ENCODE data around the gene PYROXD2.
"Not testable (repeated sequence)": the region's sequence is repeated elsewhere in the genome, so short reads cannot be mapped to it uniquely, and the experiment has no call there.

PYROXD2 gene

DNA sequence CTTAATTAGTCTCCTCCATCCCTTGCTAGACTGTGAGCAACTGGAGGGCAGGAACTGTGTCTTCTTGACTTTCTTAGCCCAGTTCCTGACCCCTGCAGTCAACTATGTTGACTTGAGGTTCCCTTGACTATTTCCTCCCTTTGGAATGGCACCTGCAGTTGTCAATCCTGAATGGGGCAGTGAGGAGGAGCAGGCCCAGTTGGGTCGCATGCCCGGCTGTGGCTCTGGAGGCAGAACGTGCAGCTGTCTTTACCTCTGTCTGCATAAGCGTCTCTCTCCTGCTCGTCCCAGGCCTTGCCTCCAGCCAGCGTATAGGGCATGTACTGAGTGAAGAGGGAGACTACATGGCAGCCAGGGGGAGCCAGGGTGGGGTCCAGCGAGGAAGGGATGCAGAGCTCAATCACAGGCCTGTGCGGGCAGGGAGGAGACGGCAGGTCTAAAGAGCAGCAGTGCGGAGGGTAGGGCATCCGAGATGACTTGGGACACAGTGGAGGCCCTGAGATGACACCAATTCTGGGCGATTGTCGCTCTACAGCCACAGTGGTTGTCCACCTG is 26.8 kb downstream of the PYROXD2 start:
- no peak for DNase-seq

DNA sequence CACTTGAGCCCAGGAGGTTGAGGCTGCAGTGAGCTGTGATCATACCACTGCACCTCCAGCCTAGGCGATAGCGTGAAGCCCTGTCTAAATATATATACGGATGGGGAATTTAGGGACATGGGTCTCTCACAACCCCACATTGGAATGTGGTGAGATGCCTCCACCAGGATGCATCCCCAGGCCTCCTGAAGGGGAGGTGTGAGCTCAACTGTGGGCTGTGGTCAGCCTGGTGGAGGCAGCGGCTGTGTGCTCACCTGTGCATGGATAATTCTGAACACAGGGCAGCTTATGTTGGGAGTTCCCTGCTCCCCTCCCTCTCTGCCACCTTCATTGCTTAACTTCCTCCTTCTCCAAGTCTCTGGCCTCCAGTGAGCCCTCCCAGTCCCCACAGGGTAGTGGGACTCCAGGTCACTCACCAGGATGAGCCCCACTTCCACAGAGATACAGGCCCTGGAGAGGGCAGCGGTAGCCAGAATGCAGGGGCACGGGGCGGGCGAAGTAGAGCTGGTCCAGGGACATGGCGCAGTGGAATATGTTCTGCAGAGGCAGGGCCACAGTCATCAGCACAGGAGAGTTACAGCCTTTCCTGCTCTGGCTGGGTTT is 30.4 kb downstream of the PYROXD2 start:
- DNase-seq = no peak

DNA sequence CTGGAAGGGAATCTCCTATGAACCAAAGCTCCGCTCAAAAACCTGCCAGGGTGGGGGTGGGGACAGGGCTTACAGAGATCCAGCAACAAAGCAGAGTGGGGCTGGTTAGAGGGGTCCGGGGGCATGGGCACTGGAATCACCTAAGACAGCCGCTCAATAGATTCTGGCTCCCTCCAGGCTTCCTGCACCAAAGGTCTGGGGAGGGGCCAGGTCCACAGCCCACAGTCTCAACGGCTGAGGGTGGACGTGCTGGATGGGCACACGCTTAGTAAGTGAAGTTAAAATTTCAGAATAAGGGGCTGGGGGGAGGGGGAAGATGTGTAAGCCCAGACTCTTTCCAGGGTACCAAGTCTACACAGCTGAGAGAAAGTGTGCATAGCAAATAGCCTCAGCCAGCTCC is 31.1 kb downstream of the PYROXD2 start:
- no peak for DNase-seq

DNA sequence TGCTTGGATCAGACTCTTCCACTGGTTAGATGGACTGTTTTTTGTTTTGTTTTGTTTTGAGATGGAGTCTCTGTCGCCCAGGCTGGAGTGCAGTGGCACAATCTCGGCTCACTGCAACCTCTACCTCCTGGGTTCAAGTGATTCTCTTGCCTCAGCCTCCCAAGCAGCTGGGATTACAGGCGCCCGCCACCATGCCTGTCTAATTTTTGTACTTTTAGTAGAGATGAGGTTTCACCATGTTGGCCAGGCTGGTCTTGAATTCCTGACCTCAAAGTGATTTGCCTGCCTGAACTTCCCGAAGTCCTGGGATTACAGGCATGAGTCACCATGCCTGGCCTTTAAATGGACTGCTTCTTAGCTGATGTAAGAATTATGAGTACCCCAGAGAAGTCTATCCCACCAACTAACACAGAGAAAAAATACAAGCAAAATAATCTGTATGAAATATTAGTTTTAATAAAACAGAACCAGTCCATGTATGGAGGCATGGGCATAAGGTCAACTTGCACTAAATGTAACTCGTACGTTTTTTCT is 31.8 kb downstream of the PYROXD2 start:
- DNase-seq = not testable (repeated sequence)

- DNase-seq = no peak
Observed at GRCh38 chr10:98382691-98383101, 32.3 kb downstream of the PYROXD2 start.

GRCh38 chr10:98380493-98381339 is 34.3 kb downstream of the PYROXD2 start:
- no peak for DNase-seq

DNA sequence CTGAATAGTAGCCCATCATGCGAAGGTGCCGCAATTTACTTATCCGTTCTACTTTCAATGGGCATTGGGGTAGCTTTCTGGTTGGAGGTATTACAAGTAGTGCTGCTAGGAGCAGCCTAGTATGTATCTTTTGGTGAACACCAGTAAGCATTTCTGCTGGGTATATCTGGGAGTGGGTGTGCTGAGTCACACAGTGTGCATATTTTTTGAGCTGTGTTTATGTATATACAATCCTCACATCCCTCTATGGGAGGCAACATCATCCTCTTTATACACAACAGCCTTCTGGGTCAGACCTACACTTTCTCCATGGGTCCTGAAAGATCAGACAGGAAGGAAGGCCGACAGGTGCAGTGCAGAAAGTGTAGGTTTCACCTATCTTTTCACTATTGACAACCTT is 36.3 kb downstream of the PYROXD2 start:
- DNase-seq = no peak

DNA sequence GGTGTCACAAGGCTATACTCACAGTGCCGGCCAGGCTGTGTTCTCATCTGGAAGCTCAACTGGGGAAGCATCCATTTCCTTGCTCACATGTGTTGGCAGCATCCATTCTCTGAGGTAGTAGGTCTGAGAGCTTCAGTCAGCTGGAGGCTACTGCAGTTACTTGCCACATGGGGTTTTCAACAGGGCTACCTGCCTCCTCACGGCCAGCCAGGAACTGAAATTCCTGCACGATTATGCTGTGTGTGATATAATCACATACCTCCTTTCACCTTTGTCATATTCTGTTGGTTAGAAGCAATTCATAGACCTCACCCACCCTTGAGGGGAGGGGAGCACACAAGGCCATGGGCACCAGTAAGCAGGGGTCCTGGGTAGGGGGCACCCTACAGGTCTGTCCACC is 37.4 kb downstream of the PYROXD2 start:
- no peak for DNase-seq

GRCh38 chr10:98377001-98377400 is 38.0 kb downstream of the PYROXD2 start:
- DNase-seq = no peak

GRCh38 chr10:98376485-98376884 is 38.5 kb downstream of the PYROXD2 start:
- no peak for DNase-seq

DNA sequence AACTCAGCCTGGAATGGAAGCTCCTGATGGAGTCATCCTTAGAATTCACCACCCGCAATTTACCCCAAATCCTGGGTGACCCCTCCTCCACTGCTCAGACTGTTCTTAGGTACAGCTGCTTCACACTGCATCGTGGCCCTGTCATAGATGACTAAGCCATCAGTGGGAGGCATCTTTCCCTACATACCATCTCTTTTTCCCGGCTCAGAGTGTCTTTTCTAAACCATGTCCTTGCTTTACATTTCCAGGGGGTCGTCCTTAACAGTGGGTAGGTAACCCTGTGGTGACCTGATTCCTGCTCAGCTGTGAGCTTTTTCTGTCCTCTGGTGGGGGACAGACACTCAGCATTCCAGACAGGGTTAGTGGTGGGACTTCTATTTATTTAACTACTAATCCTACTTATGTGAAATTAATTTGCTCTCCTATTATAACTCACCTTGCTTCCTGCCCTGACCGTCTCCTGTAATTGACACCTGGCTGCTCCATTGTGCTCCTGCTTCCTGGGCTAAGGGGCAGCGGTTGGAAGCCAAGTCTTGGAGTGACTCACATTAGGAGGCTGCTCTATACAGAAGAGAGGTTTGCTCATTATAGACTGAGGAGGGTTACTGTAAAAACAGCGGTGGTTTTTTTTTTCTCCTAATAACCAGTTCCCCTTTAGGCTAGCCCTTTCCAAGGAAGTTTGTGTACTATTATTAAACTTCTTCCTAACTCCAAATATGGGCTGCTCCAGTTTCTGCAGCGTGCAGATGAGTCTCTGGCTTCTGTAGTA is 40.6 kb downstream of the PYROXD2 start:
- no peak for DNase-seq

DNA sequence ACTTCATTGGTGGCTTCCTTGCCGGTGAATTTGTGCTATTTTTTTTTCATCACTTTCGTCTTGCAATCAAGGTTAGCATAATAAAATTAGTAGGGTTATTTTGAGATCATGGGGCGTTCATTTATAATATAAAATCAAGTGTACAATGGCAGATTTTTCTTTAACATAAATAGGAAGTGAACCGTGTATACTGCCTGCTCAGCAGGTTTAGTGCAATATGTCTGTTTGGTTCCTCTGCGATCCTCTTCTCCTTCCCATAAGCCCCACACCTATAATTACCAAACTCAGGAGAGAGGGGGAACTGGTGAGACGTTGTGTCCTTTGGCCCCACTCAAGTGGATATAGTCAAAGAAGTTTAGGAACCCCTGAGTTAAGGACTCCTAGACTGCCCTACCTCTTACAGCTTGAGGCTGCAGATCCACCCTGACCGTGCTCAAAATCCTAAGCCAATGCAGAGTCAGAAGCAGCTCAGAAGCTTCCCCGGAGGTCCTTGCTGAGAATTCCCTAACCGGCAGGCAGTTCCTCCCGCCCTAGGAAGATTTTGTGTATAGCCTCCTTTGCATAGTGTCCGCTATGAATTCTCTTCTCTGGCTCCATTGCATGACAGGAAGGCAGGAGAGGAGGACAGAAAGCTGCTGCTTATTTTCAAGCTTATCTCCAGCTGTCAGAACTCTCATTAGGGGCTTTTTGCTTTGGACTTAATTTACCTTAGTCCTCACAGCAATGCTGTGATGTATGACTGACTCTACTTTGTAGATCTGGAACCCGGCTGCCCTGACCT is 41.5 kb downstream of the PYROXD2 start:
- DNase-seq = no peak

DNA sequence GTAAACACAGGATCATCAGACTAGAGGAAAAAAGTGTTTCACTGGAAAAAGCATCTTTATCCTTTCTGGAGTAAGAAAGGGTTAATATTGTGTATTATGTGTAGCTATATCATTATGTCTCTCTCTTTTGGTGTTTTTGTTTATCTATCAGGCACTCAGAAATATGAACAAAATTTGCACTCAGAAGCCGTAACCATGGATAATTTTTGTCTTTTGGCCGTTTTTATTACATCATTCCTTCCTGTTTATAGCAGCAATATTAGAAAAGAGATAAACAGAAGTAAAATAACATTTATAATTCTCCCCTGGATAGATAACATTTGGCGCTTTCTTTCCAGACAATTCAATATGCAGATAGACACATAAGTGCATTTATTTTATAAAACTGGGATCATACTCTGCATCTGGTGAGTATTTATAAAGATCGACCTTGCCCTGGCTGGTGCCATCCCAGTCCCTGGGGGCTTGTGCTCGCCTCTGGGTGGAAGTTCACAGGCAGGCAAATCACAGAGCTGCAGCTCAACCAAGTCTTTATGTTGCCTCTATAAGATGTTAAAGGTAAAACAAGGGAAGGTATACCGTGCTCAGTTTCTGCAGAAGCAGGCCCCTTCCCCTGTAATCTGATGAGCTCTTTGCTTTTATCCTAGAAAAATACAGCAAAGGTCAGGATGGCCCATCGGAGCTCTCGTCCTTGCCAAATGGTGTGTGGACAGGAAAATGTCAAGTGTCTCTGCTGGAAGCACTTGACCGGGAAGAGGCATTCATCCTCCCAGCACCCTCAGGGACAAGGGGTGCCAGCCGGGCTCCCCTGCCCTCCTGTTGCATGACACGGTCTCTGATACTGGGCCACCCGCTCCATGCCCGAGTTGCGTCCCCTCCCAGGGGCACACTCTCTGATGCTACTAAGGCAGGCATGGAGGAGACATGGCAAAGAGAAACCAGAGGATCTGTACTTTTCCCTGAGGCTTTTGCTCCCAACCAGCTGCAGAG is 43.9 kb downstream of the PYROXD2 start:
- no peak for DNase-seq

GRCh38 chr10:98369801-98370200 is 45.2 kb downstream of the PYROXD2 start:
- DNase-seq = no peak

DNA sequence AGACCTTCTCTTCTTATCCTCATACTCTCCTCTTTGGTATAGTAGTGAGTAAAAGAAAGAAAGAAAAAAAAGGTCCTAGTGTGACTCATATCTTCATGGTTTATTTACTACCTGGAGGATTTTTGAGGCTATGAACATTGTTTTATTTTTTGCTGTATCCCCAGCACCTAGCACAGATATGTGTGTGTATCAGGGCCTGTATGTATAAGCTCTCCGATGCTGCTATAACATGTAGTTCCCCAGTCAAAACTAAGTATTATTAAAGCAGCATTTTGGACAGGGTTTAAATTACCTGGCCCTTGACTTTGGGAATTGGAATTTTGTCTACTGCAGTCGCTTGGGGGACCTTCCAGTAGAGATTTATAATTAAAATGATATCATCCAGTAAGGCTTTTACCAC is 46.3 kb downstream of the PYROXD2 start:
- no peak for DNase-seq

- no peak for DNase-seq
Observed at GRCh38 chr10:98367604-98368451, 47.2 kb downstream of the PYROXD2 start.

DNA sequence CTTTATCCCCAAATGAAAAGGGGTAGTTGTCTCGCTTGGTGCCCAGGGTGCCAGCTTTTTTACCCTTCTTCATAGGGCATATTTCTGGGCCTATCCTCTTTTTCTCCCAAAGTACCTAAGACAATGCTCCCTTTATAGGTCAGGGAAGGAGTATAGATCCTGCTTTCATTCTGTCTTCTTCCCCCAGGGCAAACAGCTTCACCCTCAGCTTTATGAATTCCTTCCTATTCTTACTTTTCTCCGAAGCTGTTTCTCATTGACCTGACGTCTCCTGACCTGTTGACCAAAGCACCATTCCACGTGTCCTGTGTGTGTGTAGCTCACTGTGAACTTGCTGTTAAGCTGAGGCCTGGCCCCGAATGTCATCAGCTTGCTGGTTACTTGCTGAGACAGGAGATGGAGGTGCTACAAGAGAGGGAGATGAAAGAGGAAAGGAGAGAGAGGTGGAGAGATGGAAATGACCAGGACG is 48.9 kb downstream of the PYROXD2 start:
- no peak for DNase-seq

GRCh38 chr10:98365406-98366061 is 49.4 kb downstream of the PYROXD2 start:
- DNase-seq = no peak

- DNase-seq = no peak
Observed at GRCh38 chr10:98364432-98365102, 50.4 kb downstream of the PYROXD2 start.

Measured in GF-D8 (cell line).